Hepatocyte (in vitro differentiated cells): Measurements from ENCODE around the gene CILP2. TPM values are rescaled to one million over a fixed set of nuclear protein-coding genes. Genes with fewer than 3 reads are reported as not detected.
A peak's percentile ranks its signal among the peaks of the same experiment; 100 is the strongest.

Experiments
- DNase-seq: peaks from one replicate; pipeline ENCODE4 v3.0.0-alpha.2; 2016; ENCODE audit warnings: low spot score
- H2AFZ ChIP-seq: fragments of 200-600 bp; sonication (generic); 2 replicates; pipeline ENCODE4 v1.6.0; 2016; ENCODE audit warnings: antibody characterized with exemption, mild to moderate bottlenecking
- H3K27ac ChIP-seq: fragments of 200-600 bp; sonication (generic); 2 replicates; pipeline ENCODE4 v1.5.1; 2016; ENCODE audit warnings: mild to moderate bottlenecking
- H3K27me3 ChIP-seq: fragments of 200-600 bp; sonication (generic); 2 replicates; pipeline ENCODE4 v1.6.1; 2016
- H3K36me3 ChIP-seq: fragments of 200-600 bp; sonication (generic); replicated peaks from 2 replicates; pipeline ENCODE4 v1.5.1; 2016; ENCODE audit warnings: low read depth; ENCODE audit not compliant: insufficient read depth
- H3K4me1 ChIP-seq: fragments of 200-600 bp; sonication (generic); 2 replicates; pipeline ENCODE4 v1.5.1; 2016; ENCODE audit warnings: mild to moderate bottlenecking, moderate library complexity; ENCODE audit not compliant: insufficient read depth
- H3K4me2 ChIP-seq: fragments of 200-600 bp; sonication (generic); 2 replicates; pipeline ENCODE4 v1.6.0; 2016
- H3K4me3 ChIP-seq: fragments of 200-600 bp; sonication (generic); 2 replicates; pipeline ENCODE4 v1.5.1; 2016; ENCODE audit warnings: mild to moderate bottlenecking
- H3K79me2 ChIP-seq: fragments of 200-600 bp; sonication (generic); 2 replicates; pipeline ENCODE4 v1.6.0; 2017; ENCODE audit warnings: mild to moderate bottlenecking
- H3K9me2 ChIP-seq: fragments of 200-600 bp; sonication (generic); replicated peaks from 2 replicates; pipeline ENCODE4 v1.6.0; 2017; ENCODE audit warnings: mild to moderate bottlenecking; ENCODE audit not compliant: insufficient read depth
- H3K9me3 ChIP-seq: fragments of 200-600 bp; sonication (generic); 2 replicates; pipeline ENCODE4 v1.5.1; 2016; ENCODE audit warnings: low read depth, mild to moderate bottlenecking
- H4K20me1 ChIP-seq: fragments of 200-600 bp; sonication (generic); 2 replicates; pipeline ENCODE4 v1.6.0; 2016; ENCODE audit warnings: mild to moderate bottlenecking; ENCODE audit not compliant: insufficient read depth, poor library complexity, severe bottlenecking
- CTCF ChIP-seq: fragments of 200-600 bp; sonication (generic); IDR thresholded peaks from 2 replicates; pipeline ENCODE4 v1.5.1; 2016; ENCODE audit warnings: antibody characterized with exemption, mild to moderate bottlenecking; ENCODE audit not compliant: poor library complexity
- EZH2 ChIP-seq: fragments of 200-600 bp; sonication (generic); IDR thresholded peaks from 2 replicates; pipeline ENCODE4 v1.6.1; 2016; ENCODE audit warnings: antibody characterized with exemption, mild to moderate bottlenecking, borderline replicate concordance
- EZH2phosphoT487 ChIP-seq: fragments of 200-600 bp; sonication (generic); IDR thresholded peaks from one replicate; pipeline ENCODE4 v1.6.1; 2018; ENCODE audit warnings: antibody characterized with exemption, mild to moderate bottlenecking, low read depth, moderate library complexity; ENCODE audit not compliant: unreplicated experiment, severe bottlenecking
- WGBS: methylation state at CpG from one replicate; pipeline ENCODE4 v1.1.6; 2016; ENCODE audit warnings: low lambda C conversion rate; ENCODE audit errors: missing lambda C conversion rate; 5-methylcytosine and 5-hydroxymethylcytosine counted together
- polyA plus RNA-seq: library from polyadenylated mRNA; unstranded; fragments of >200 nt; fragmentation: Nextera tagmentation; extraction: Ambion mirVana; gene quantifications from 2 replicates; pipeline ENCODE4 v1.2.1, GENCODE V29; 2016
- total RNA-seq: library from RNA; depleted of rRNA; stranded (reverse); fragments of >200 nt; gene quantifications from 2 replicates; pipeline ENCODE4 v1.2.3, GENCODE V29; 2014

CILP2 gene
- total and polyA plus RNA-seq, 2 experiments from 2014 or later: 5.7 to 16.5 TPM

GRCh38 chr19:19539698-19540063, 1.6 kb downstream of the CILP2 start:
- Histone ChIP-seq H3K4me2 (no peak overlapping the region), H3K27ac (no peak overlapping the region), H3K4me3 (no peak overlapping the region), H3K4me1 (peaks cover 13% of the 10 kb centered on the region), H3K79me2 (no peaks in the 10 kb centered on the region), H3K36me3 (no peaks in the 10 kb centered on the region), H3K27me3 (no peaks in the 10 kb centered on the region), H2AFZ (no peak overlapping the region), H3K9me3 (no peaks in the 10 kb centered on the region), H4K20me1 (no peaks in the 10 kb centered on the region), H3K9me2 (no peaks in the 10 kb centered on the region)
- TF ChIP-seq EZH2 (no peak), CTCF (no peak), EZH2phosphoT487 (no peak)
- DNase-seq: no peak
- 85% methylated on average over 15 of the region's 19 CpGs for WGBS

- no peak overlapping the region for H2AFZ ChIP-seq
- H3K79me2 ChIP-seq: no peaks in the 10 kb centered on the region
- H3K36me3 ChIP-seq: no peaks in the 10 kb centered on the region
- H3K4me2 ChIP-seq: peak overlapping the region; percentile 62
- peaks cover 13% of the 10 kb centered on the region for H3K4me1 ChIP-seq
- WGBS: 91% methylated on average over 37 of the region's 74 CpGs
- no peaks in the 10 kb centered on the region for H4K20me1 ChIP-seq
- no peak overlapping the region for H3K27ac ChIP-seq
- no peaks in the 10 kb centered on the region for H3K9me2 ChIP-seq
- no peaks in the 10 kb centered on the region for H3K9me3 ChIP-seq
- TF ChIP-seq CTCF (no peak), EZH2 (no peak), EZH2phosphoT487 (no peak)
- H3K4me3 ChIP-seq: no peak overlapping the region
- DNase-seq: peak; percentile 53
- H3K27me3 ChIP-seq: no peaks in the 10 kb centered on the region
Observed at GRCh38 chr19:19540064-19540714, 2.1 kb downstream of the CILP2 start.

- peak overlapping the region; percentile 62 for H3K4me2 ChIP-seq
- no peaks in the 10 kb centered on the region for H3K36me3 ChIP-seq
- H3K27ac ChIP-seq: no peak overlapping the region
- H3K9me2 ChIP-seq: no peaks in the 10 kb centered on the region
- H3K27me3 ChIP-seq: no peaks in the 10 kb centered on the region
- TF ChIP-seq EZH2 (no peak), CTCF (no peak), EZH2phosphoT487 (no peak)
- no peaks in the 10 kb centered on the region for H4K20me1 ChIP-seq
- H3K79me2 ChIP-seq: no peaks in the 10 kb centered on the region
- peak; percentile 64 for DNase-seq
- peaks cover 13% of the 10 kb centered on the region for H3K4me1 ChIP-seq
- WGBS: 67% methylated on average over 25 of the region's 45 CpGs
- H3K4me3 ChIP-seq: no peak overlapping the region
- H3K9me3 ChIP-seq: no peaks in the 10 kb centered on the region
- no peak overlapping the region for H2AFZ ChIP-seq
Observed at GRCh38 chr19:19540715-19541515, 2.9 kb downstream of the CILP2 start.
